ENCODE results near the gene GFRA3.

GFRA3 gene

DNA sequence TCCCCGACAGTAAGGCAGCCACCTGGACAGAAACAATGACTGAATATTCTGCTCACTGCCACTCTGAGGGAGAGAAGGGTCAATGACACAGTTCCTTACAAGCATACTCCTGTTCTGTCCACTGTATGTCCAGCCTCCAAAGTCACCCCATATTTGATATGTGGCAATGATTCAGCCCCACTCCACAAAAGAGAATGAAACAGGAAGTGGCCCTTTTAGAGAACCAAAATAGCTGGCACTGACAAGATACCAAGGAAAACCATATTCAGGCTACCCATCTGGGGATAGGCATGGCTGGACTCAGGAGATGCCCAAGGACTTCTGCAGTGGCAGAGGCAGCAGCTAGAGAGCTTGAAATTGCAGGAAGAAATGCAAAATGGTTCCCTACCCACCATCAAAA is 12.8 kb upstream of the GFRA3 start:
- Histone ChIP-seq H3K9ac (ENCODE audit: insufficient read length, low read depth) (no peak overlapping the region), H3K36me3 (ENCODE audit: insufficient read depth, insufficient read length, low read length) (peaks cover 18% of the 10 kb centered on the region), H3K4me1 (ENCODE audit: insufficient read depth, insufficient read length) (peaks cover 2% of the 10 kb centered on the region), H3K4me3 (ENCODE audit: insufficient read length, low read depth) (no peak overlapping the region), H3K9me3 (ENCODE audit: insufficient read depth, low read length) (no peaks in the 10 kb centered on the region), H3K27me3 (ENCODE audit: insufficient read depth, insufficient read length) (no peaks in the 10 kb centered on the region)
- no peak for DNase-seq (ENCODE audit: low read depth, low spot score)
- no peak for TF ChIP-seq ZNF274 (IDR thresholded peaks at IDR 0.05; ENCODE audit: low read depth, low read length)
- no peak for TF ChIP-seq SUZ12 (IDR thresholded peaks at IDR 0.05; ENCODE audit: extremely low read depth, insufficient read depth, insufficient read length)
- no peak for TF ChIP-seq YY1 (IDR thresholded peaks at IDR 0.05; ENCODE audit: insufficient read depth, insufficient read length)

DNA sequence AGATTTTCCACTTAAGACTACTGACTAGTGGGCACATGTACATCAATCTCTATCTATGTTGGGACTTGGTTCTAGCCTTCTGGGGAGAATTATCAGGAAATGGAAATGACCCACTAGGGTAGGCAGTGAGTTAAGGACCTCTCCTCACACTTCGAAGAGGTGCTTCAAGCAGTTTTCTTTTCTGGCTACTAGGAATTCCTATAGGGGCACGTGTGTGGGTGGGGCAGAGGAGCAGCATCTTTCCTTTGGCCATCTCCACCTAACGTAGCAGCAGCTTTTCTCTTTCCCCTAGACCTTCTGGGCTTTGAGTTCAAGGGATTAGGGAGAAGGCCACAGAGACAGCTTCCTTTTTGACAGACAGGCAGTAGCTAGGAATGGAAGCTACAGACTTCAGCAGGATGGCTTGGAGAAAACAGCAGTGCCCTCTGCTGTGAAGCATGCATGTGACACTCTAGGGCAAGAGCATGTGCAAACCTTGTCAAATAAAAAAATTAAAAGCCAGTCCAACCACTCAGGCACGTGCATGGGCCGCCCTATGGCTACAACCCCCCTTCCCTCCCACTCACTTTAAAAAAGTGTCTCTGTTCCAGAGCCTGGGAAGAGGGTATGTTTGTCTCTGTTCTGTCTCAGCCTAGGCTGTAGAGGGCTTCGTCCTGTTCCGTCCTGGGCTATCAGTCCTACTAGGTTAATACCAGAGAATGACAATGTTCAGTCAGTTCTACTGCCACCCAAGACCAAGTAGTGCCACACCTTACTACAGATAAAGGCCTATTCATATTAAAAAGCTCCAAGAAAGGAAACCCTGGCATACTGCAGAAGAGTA is 8.7 kb upstream of the GFRA3 start:
- TF ChIP-seq SUZ12 (IDR thresholded peaks at IDR 0.05; ENCODE audit: extremely low read depth, insufficient read depth, insufficient read length), result no peak
- no peak for TF ChIP-seq YY1 (IDR thresholded peaks at IDR 0.05; ENCODE audit: insufficient read depth, insufficient read length)
- no peak for TF ChIP-seq ZNF274 (IDR thresholded peaks at IDR 0.05; ENCODE audit: low read depth, low read length)
- DNase-seq (ENCODE audit: low read depth, low spot score), result peak; percentile 33

DNA sequence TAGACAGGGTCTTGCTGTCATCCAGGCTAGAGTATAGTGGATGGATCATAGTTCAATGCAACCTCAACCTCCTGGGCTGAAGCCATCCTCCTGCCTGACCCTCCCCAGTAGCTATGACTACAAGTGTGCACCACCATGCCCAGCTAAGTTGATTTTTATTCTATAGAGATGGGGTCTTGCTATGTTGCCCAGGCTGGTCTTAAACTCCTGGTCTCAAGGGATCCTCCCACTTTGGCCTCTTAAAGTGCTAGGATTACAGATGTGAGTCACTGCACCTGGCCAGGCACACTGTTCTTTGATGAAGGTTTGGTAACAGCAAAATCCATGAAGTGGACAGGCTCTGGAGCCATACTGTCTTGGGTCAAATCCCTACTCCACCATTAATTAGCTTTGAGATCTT is 6.5 kb upstream of the GFRA3 start:
- peaks cover 2% of the 10 kb centered on the region for H3K4me1 ChIP-seq (ENCODE audit: insufficient read depth, insufficient read length)
- no peak overlapping the region for H3K9ac ChIP-seq (ENCODE audit: insufficient read length, low read depth)
- H3K27me3 ChIP-seq (ENCODE audit: insufficient read depth, insufficient read length), result peaks cover 6% of the 10 kb centered on the region
- peaks cover 11% of the 10 kb centered on the region for H3K36me3 ChIP-seq (ENCODE audit: insufficient read depth, insufficient read length, low read length)
- TF ChIP-seq SUZ12 (IDR thresholded peaks at IDR 0.05; ENCODE audit: extremely low read depth, insufficient read depth, insufficient read length) (no peak), ZNF274 (IDR thresholded peaks at IDR 0.05; ENCODE audit: low read depth, low read length) (no peak), YY1 (IDR thresholded peaks at IDR 0.05; ENCODE audit: insufficient read depth, insufficient read length) (no peak)
- no peak overlapping the region for H3K4me3 ChIP-seq (ENCODE audit: insufficient read length, low read depth)
- no peak for DNase-seq (ENCODE audit: low read depth, low spot score)
- H3K9me3 ChIP-seq (ENCODE audit: insufficient read depth, low read length), result no peaks in the 10 kb centered on the region

More for the DNA sequence above, 8.7 kb upstream of the GFRA3 start:
- Histone ChIP-seq H3K9ac (ENCODE audit: insufficient read length, low read depth) (no peak overlapping the region), H3K36me3 (ENCODE audit: insufficient read depth, insufficient read length, low read length) (peaks cover 16% of the 10 kb centered on the region), H3K4me3 (ENCODE audit: insufficient read length, low read depth) (no peak overlapping the region), H3K9me3 (ENCODE audit: insufficient read depth, low read length) (no peaks in the 10 kb centered on the region), H3K27me3 (ENCODE audit: insufficient read depth, insufficient read length) (no peaks in the 10 kb centered on the region), H3K4me1 (ENCODE audit: insufficient read depth, insufficient read length) (peaks cover 2% of the 10 kb centered on the region)

DNA sequence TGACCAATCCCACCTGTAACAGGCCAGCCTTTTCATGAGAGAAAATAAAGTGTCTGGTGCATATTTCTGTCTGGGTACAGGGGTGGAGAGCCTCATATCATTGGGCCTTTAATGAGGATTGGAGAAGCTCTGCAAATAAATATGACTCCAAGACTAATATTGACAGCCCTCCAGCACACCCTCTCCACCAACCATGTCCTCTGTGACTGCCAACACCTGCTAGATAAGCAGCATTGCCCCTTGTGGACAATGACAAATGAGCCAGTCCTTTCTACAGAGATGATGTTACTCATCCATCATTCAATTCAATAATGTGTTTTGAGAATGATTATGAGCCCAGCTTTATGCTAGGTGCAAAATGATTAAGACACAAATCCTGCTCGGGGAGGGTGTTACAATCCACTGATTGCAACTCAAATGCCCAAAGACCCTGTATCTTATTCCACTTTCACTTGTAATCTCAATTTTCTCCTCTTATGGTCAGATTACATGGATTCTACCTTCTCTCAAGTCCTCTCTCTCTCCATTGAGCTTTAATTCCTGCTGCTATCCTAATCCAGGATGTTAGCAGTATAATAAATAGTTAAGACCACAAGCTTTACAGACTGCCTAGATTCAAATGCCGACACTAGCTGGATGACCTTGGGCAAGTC is 2.1 kb upstream of the GFRA3 start:
- Histone ChIP-seq H3K4me1 (ENCODE audit: insufficient read depth, insufficient read length) (no peaks in the 10 kb centered on the region), H3K27me3 (ENCODE audit: insufficient read depth, insufficient read length) (peaks cover 41% of the 10 kb centered on the region), H3K9ac (ENCODE audit: insufficient read length, low read depth) (no peak overlapping the region), H3K9me3 (ENCODE audit: insufficient read depth, low read length) (no peaks in the 10 kb centered on the region), H3K36me3 (ENCODE audit: insufficient read depth, insufficient read length, low read length) (no peaks in the 10 kb centered on the region), H3K4me3 (ENCODE audit: insufficient read length, low read depth) (no peak overlapping the region)
- no peak for TF ChIP-seq SUZ12 (IDR thresholded peaks at IDR 0.05; ENCODE audit: extremely low read depth, insufficient read depth, insufficient read length)
- TF ChIP-seq YY1 (IDR thresholded peaks at IDR 0.05; ENCODE audit: insufficient read depth, insufficient read length), result no peak
- no peak for TF ChIP-seq ZNF274 (IDR thresholded peaks at IDR 0.05; ENCODE audit: low read depth, low read length)
- DNase-seq (ENCODE audit: low read depth, low spot score), result no peak

DNA sequence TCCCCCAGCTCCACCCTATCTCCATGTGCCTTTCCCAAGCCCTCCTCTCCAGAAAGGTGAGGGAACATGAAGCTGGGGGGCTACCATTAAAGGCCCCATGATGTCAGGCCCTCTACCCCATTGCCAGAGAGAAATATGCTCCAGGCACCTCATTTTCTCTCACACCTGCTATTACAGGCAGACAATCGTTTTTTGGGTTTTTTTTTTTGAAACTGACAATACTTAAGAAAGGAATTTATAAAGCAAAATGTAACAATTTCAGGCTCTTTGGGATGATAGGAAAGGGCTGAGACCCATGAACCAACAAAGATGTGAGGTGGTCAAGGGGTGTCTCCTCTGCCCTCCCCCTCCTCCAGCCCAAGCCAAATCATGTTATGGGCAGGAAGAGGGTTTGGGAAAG is 1.5 kb upstream of the GFRA3 start:
- no peak for TF ChIP-seq SUZ12 (IDR thresholded peaks at IDR 0.05; ENCODE audit: extremely low read depth, insufficient read depth, insufficient read length)
- TF ChIP-seq ZNF274 (IDR thresholded peaks at IDR 0.05; ENCODE audit: low read depth, low read length), result no peak
- TF ChIP-seq YY1 (IDR thresholded peaks at IDR 0.05; ENCODE audit: insufficient read depth, insufficient read length), result no peak
- H3K4me1 ChIP-seq (ENCODE audit: insufficient read depth, insufficient read length), result no peaks in the 10 kb centered on the region
- H3K36me3 ChIP-seq (ENCODE audit: insufficient read depth, insufficient read length, low read length), result no peaks in the 10 kb centered on the region
- no peaks in the 10 kb centered on the region for H3K9me3 ChIP-seq (ENCODE audit: insufficient read depth, low read length)
- H3K4me3 ChIP-seq (ENCODE audit: insufficient read length, low read depth), result no peak overlapping the region
- H3K27me3 ChIP-seq (ENCODE audit: insufficient read depth, insufficient read length), result peaks cover 41% of the 10 kb centered on the region
- no peak overlapping the region for H3K9ac ChIP-seq (ENCODE audit: insufficient read length, low read depth)
- no peak for DNase-seq (ENCODE audit: low read depth, low spot score)

DNA sequence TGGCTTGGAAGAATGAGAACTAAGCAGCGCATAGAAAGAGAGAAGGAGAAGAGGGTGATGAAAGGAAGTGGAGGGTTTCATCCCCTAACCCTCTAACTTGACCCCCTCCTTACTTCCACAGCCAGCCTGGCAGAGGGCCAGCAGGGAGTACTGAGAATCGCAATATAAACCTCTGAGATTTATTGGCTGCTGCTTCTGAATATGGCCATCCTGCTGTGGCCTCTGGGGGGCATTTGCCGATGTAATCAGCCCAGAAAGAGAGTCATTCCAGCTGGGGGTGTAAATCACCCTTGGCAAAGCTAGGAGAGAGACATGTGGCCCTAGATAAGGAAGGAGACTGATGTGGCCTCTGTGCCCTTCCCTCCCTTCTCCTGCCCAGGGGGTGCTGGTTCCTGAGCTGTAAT is 960 bp upstream of the GFRA3 start:
- TF ChIP-seq YY1 (IDR thresholded peaks at IDR 0.05; ENCODE audit: insufficient read depth, insufficient read length) (no peak), ZNF274 (IDR thresholded peaks at IDR 0.05; ENCODE audit: low read depth, low read length) (no peak), SUZ12 (IDR thresholded peaks at IDR 0.05; ENCODE audit: extremely low read depth, insufficient read depth, insufficient read length) (no peak)
- no peak overlapping the region for H3K4me3 ChIP-seq (ENCODE audit: insufficient read length, low read depth)
- H3K9me3 ChIP-seq (ENCODE audit: insufficient read depth, low read length), result no peaks in the 10 kb centered on the region
- no peaks in the 10 kb centered on the region for H3K36me3 ChIP-seq (ENCODE audit: insufficient read depth, insufficient read length, low read length)
- H3K4me1 ChIP-seq (ENCODE audit: insufficient read depth, insufficient read length), result no peaks in the 10 kb centered on the region
- peaks cover 41% of the 10 kb centered on the region for H3K27me3 ChIP-seq (ENCODE audit: insufficient read depth, insufficient read length)
- DNase-seq (ENCODE audit: low read depth, low spot score), result no peak
- no peak overlapping the region for H3K9ac ChIP-seq (ENCODE audit: insufficient read length, low read depth)

DNA sequence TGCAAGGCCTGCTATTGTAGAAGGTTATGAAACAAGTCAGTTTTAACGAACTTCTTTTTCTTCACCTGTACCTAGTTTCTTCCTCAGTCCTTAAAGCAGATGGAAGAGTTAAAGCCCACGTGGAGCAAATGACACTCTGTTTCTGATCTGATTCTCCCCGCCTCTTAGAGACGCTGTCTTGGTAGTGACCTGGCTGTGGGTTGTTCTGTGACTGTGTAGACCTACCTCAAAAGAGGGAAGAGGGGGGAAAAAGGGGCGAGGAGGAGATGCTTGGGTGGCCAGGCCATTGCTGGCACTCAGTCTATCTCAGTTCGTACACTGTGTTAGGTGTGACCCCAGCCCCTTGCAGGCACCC is 610 bp downstream of the GFRA3 start:
- no peak for DNase-seq (ENCODE audit: low read depth, low spot score)
- H3K9ac ChIP-seq (ENCODE audit: insufficient read length, low read depth), result peak overlapping the region; percentile 56

More for the DNA sequence above, 610 bp downstream of the GFRA3 start:
- no peaks in the 10 kb centered on the region for H3K4me1 ChIP-seq (ENCODE audit: insufficient read depth, insufficient read length)
- peak overlapping the region; percentile 30 for H3K4me3 ChIP-seq (ENCODE audit: insufficient read length, low read depth)
- peaks cover 41% of the 10 kb centered on the region for H3K27me3 ChIP-seq (ENCODE audit: insufficient read depth, insufficient read length)
- no peaks in the 10 kb centered on the region for H3K36me3 ChIP-seq (ENCODE audit: insufficient read depth, insufficient read length, low read length)
- H3K9me3 ChIP-seq (ENCODE audit: insufficient read depth, low read length), result no peaks in the 10 kb centered on the region
- TF ChIP-seq ZNF274 (IDR thresholded peaks at IDR 0.05; ENCODE audit: low read depth, low read length), result no peak
- TF ChIP-seq YY1 (IDR thresholded peaks at IDR 0.05; ENCODE audit: insufficient read depth, insufficient read length), result no peak
- TF ChIP-seq SUZ12 (IDR thresholded peaks at IDR 0.05; ENCODE audit: extremely low read depth, insufficient read depth, insufficient read length), result no peak

All from NT2/D1 (cell line).